Measurements from ENCODE around the gene TBX4. TPM values are rescaled to one million over a fixed set of nuclear protein-coding genes. Genes with fewer than 3 reads are reported as not detected.

Gene TBX4
- total and polyA plus RNA-seq, 2 experiments from 2014 or later = 13.9 to 15.4 TPM

DNA sequence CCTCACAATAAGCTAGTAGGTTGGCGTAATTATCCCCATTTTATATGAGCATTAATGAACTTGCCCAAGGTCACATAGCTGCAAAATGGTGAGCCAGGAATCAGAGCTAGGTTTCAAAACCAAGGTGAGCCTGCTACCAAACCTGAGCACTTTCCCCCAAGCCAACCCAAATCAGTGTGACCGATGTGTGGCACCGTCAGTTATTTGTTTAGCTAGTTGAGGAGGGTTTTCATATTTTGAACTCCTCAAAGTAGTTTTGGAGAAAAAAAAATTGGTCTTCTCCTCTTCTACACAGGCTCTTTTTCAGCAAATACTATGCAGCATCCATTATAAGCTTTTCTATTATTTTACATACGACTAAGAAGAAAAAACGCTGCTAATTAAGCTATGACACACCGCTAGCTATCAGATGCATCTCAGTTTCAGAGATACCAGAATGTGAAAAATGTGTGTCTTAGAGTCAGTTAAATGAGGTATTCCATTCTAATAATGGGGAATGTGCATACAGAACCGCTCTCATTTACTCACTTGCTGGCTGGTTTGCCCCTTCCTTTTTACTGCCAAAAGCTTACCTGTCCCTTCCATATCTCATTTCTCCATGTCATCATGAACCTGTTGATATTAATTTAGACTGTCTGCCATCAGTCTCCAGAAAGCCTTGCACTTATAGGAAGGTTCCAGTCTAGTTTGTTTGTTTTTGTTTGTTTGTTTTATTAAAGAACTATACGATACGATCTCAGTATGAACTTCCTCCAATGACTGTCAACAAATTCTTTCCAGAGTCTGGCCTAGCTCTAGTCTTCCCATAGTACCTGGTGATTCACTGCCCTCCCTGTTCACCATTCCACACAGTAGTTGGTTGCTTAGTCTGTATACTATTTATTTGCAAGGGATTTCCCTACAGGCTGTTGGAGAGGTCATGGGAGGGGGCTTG is 2.2 kb upstream of the TBX4 start:
- no peak overlapping the region for H2AFZ ChIP-seq
- peak overlapping the region; percentile 90 for H3K4me2 ChIP-seq
- H3K27ac ChIP-seq = peak overlapping the region; percentile 98
- no peak for DNase-seq (ENCODE audit: low spot score)
- H3K36me3 ChIP-seq (replicated peaks; ENCODE audit: insufficient read depth, low read depth) = no peaks in the 10 kb centered on the region
- H3K4me3 ChIP-seq = no peak overlapping the region
- peaks cover 47% of the 10 kb centered on the region for H3K79me2 ChIP-seq
- H3K9me3 ChIP-seq (ENCODE audit: low read depth) = no peaks in the 10 kb centered on the region
- H4K20me1 ChIP-seq (ENCODE audit: insufficient read depth, poor library complexity, severe bottlenecking) = no peaks in the 10 kb centered on the region
- H3K9me2 ChIP-seq (replicated peaks; ENCODE audit: insufficient read depth) = no peaks in the 10 kb centered on the region
- peaks cover 32% of the 10 kb centered on the region for H3K27me3 ChIP-seq
- 87% methylated on average over 9 of the region's 9 CpGs for WGBS (ENCODE audit: low lambda C conversion rate, missing lambda C conversion rate)
- peaks cover 8% of the 10 kb centered on the region for H3K4me1 ChIP-seq (ENCODE audit: insufficient read depth)
- TF ChIP-seq EZH2phosphoT487 (IDR thresholded peaks at IDR 0.05; ENCODE audit: low read depth, severe bottlenecking, unreplicated experiment) (no peak), EZH2 (IDR thresholded peaks at IDR 0.05; ENCODE audit: borderline replicate concordance) (no peak)
- TF ChIP-seq, protein P1, sequence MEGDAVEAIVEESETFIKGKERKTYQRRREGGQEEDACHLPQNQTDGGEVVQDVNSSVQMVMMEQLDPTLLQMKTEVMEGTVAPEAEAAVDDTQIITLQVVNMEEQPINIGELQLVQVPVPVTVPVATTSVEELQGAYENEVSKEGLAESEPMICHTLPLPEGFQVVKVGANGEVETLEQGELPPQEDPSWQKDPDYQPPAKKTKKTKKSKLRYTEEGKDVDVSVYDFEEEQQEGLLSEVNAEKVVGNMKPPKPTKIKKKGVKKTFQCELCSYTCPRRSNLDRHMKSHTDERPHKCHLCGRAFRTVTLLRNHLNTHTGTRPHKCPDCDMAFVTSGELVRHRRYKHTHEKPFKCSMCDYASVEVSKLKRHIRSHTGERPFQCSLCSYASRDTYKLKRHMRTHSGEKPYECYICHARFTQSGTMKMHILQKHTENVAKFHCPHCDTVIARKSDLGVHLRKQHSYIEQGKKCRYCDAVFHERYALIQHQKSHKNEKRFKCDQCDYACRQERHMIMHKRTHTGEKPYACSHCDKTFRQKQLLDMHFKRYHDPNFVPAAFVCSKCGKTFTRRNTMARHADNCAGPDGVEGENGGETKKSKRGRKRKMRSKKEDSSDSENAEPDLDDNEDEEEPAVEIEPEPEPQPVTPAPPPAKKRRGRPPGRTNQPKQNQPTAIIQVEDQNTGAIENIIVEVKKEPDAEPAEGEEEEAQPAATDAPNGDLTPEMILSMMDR (IDR thresholded peaks at IDR 0.05; ENCODE audit: poor library complexity) = no peak

DNA sequence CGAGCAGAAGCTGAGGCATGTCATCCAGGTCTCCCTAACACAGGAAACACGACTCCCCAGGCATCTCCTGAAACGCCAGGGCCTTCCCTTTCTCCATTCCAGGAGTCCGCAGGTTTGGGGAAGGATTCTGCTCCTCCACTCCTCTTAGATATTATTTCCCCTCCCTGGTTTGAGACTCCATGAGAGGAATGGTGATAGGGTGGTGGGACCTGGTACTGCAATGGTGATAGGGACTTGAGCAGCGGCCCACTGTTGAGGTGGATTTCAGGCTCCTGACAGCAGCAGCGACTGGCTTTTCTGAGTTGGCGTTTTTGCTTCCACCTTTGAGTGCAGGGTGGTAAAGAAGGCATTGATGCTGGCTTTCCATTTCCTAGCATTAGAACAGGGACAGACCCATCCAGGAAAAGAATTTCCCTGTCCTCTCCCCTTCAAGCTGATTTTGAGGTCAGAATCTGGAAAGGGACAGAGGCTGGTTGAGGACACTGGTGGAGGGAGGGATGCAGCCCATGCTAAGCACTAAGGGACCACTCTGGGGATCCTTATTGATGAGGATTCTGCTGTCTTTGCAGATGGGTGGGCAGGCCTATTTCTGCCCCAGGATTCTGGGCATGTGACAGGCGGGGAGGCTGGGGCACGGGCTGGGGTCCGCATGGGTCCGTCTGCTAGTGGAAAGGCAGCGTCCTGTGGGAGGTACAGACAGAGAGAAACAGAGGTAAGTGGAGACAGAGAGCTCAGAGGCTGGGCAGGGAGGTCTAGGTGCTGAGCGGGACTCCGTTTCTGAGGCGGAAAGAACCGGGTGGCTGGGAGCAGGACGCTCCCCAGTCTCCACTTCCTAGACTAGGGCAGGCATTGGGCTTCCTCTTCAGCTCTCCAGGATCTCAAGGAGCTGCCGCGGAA is 1.3 kb upstream of the TBX4 start:
- no peaks in the 10 kb centered on the region for H3K9me2 ChIP-seq (replicated peaks; ENCODE audit: insufficient read depth)
- DNase-seq (ENCODE audit: low spot score) = no peak
- no peak overlapping the region for H3K4me3 ChIP-seq
- H3K4me2 ChIP-seq = peak overlapping the region; percentile 90
- TF ChIP-seq EZH2phosphoT487 (IDR thresholded peaks at IDR 0.05; ENCODE audit: low read depth, severe bottlenecking, unreplicated experiment) = no peak
- TF ChIP-seq EZH2 (IDR thresholded peaks at IDR 0.05; ENCODE audit: borderline replicate concordance) = no peak
- TF ChIP-seq, protein P1 (IDR thresholded peaks at IDR 0.05; ENCODE audit: poor library complexity) = peak; percentile 6
- peak overlapping the region; percentile 50 for H2AFZ ChIP-seq
- WGBS (ENCODE audit: low lambda C conversion rate, missing lambda C conversion rate) = 63% methylated on average over 19 of the region's 19 CpGs
- H3K4me1 ChIP-seq (ENCODE audit: insufficient read depth) = peaks cover 11% of the 10 kb centered on the region
- peaks cover 55% of the 10 kb centered on the region for H3K79me2 ChIP-seq
- H3K27me3 ChIP-seq = peaks cover 32% of the 10 kb centered on the region
- no peaks in the 10 kb centered on the region for H3K36me3 ChIP-seq (replicated peaks; ENCODE audit: insufficient read depth, low read depth)
- peak overlapping the region; percentile 98 for H3K27ac ChIP-seq
- H3K9me3 ChIP-seq (ENCODE audit: low read depth) = no peaks in the 10 kb centered on the region
- no peaks in the 10 kb centered on the region for H4K20me1 ChIP-seq (ENCODE audit: insufficient read depth, poor library complexity, severe bottlenecking)

DNA sequence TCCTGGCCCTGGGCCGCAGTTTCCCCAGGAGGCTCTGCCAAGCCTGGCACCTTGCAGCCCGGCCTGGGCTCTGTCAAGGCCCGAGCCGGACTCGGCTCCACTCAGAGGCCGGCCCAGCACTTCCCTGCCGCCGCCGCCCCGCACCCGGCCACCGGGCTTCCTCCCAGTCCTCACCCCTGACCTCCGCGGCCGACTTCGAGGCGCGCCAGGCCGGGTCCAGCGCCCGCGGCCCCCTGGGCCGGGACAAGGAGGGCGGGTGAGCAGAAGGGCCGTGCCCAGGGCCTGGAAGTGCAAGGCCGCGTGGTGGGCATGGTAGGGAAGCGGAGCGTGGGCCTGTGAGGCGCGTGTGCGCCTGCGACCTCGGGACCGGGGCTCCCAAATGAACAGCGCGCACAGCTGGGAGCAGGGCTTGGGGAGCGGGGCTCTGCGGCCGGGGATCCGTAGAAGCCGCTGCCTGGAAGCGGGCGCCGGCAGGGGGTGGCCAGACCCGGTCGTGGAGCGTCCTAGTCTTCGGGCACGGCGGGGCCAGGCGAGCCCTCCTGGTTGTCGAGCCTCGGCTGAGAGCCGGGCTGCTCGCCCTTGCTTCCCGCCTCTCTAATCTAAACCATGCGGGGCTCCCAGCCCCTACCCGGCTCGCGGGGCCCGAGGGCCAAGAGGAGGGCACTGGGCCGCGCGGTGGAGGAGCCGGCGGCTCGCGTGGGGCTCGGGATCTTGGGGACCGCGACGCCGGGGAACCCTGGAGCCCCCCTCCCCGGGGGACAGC is 503 bp upstream of the TBX4 start:
- no peak for DNase-seq (ENCODE audit: low spot score)
- H3K27me3 ChIP-seq = peaks cover 34% of the 10 kb centered on the region

More for the DNA sequence above, 503 bp upstream of the TBX4 start:
- Histone ChIP-seq H3K4me2 (peak overlapping the region; percentile 90), H3K4me3 (peak overlapping the region; percentile 18), H3K27ac (peak overlapping the region; percentile 98), H2AFZ (peak overlapping the region; percentile 50), H3K4me1 (ENCODE audit: insufficient read depth) (peaks cover 11% of the 10 kb centered on the region), H3K36me3 (replicated peaks; ENCODE audit: insufficient read depth, low read depth) (no peaks in the 10 kb centered on the region), H3K79me2 (peaks cover 62% of the 10 kb centered on the region), H3K9me3 (ENCODE audit: low read depth) (no peaks in the 10 kb centered on the region), H4K20me1 (ENCODE audit: insufficient read depth, poor library complexity, severe bottlenecking) (no peaks in the 10 kb centered on the region), H3K9me2 (replicated peaks; ENCODE audit: insufficient read depth) (no peaks in the 10 kb centered on the region)
- TF ChIP-seq EZH2 (IDR thresholded peaks at IDR 0.05; ENCODE audit: borderline replicate concordance) (peak; percentile 84), EZH2phosphoT487 (IDR thresholded peaks at IDR 0.05; ENCODE audit: low read depth, severe bottlenecking, unreplicated experiment) (peak; percentile 57)
- TF ChIP-seq, protein P1 (IDR thresholded peaks at IDR 0.05; ENCODE audit: poor library complexity) = no peak
- 18% methylated on average over 51 of the region's 75 CpGs for WGBS (ENCODE audit: low lambda C conversion rate, missing lambda C conversion rate)
